ENCODE measurements around the gene EPHB1. TPM values are rescaled to one million over a fixed set of nuclear protein-coding genes. Genes with fewer than 3 reads are reported as not detected.

EPHB1 gene
- total and polyA plus RNA-seq, 2 of the 13 experiments (the other 11 are each of a cell fraction or from before 2014, with no cell fraction given) = 0.07 to 0.21 TPM

- TF ChIP-seq ZNF557 (CRISPR knock-in tag; IDR thresholded peaks at IDR 0.05) (0 out of 2 replicates have a peak, but pooled peaks have one; percentile 46), MED13 (CRISPR knock-in tag; IDR thresholded peaks at IDR 0.05) (no peak), WIZ (CRISPR knock-in tag; IDR thresholded peaks at IDR 0.05) (peak; percentile 95), KLF16 (CRISPR knock-in tag; IDR thresholded peaks at IDR 0.05) (0 out of 4 replicates have a peak, but pooled peaks of 1 of the 2 experiments have one; percentile 58), ELF3 (CRISPR knock-in tag; IDR thresholded peaks at IDR 0.05) (peak; percentile 55; the same call in 1 of the 2 replicates)
Measured at GRCh38 chr3:135106445-135106844, 311.4 kb downstream of the EPHB1 start (continued).

- Histone ChIP-seq H2AFZ (ENCODE audit: low read length) (no peak overlapping the region), H4K20me1 (ENCODE audit: insufficient read depth, low read length) (no peaks in the 10 kb centered on the region), H3K36me3 (replicated peaks in 1 of 2; ENCODE audit: control insufficient read depth in 1 of 2, insufficient read depth in 2 of 2, low read length in 2 of 2) (no peaks in the 10 kb centered on the region), H3K9ac (ENCODE audit: insufficient read depth, low read depth, low read length) (no peak overlapping the region), H3K4me1 (ENCODE audit: insufficient read depth, low read length) (no peaks in the 10 kb centered on the region), H3K79me2 (ENCODE audit: insufficient read depth, low read length) (no peaks in the 10 kb centered on the region), H3K9me3 (ENCODE audit: low read length) (no peaks in the 10 kb centered on the region), H3K4me2 (ENCODE audit: low read depth, low read length) (no peak overlapping the region), H3K27ac (ENCODE audit: extremely low read length, insufficient read depth, low read length) (no peak overlapping the region), H3K4me3 (replicated peaks in 1 of 3; ENCODE audit: insufficient read depth in 1 of 3, low read depth in 2 of 3, low read length in 3 of 3) (no peak overlapping the region), H3K27me3 (ENCODE audit: control insufficient read depth in 1 of 2, insufficient read depth in 2 of 2, low read length in 2 of 2) (no peaks in the 10 kb centered on the region)
- intact Hi-C loops (cut with micrococcal nuclease; ENCODE audit: unreplicated experiment) = no loop called here
- ATAC-seq = no peak
- BruUV-seq (replicated peaks) = no TSS peak
- no peak for DNase-seq (ENCODE audit: low spot score)
- no peak for FAIRE-seq
- in situ Hi-C loops (cut with HindIII; ENCODE audit: extremely low pct_ligation_motif_present, low pct_unique_long_range_greater_than_20kb) = no loop called here
- ChIA-PET POLR2A (no interaction called here), CTCF (ENCODE audit: low intra/inter-chr PET ratio, low total read pairs) (no interaction called here)
- WGBS (ENCODE audit: low lambda C conversion rate) = 8% methylated on average over 2 of the region's 2 CpGs
- TF ChIP-seq ZNF335 (CRISPR knock-in tag; IDR thresholded peaks at IDR 0.05) (0 out of 2 replicates have a peak, but pooled peaks have one; percentile 9), SIX4 (CRISPR knock-in tag; IDR thresholded peaks at IDR 0.05) (no peak)
Measured at GRCh38 chr3:135107043-135107442, 312.0 kb downstream of the EPHB1 start.

- intact Hi-C loops (cut with micrococcal nuclease; ENCODE audit: unreplicated experiment) (no loop called here), in situ Hi-C loops (cut with HindIII; ENCODE audit: extremely low pct_ligation_motif_present, low pct_unique_long_range_greater_than_20kb) (no loop called here)
- CTCF ChIA-PET (ENCODE audit: low intra/inter-chr PET ratio, low total read pairs) = no interaction called here
- POLR2A ChIA-PET = no interaction called here
- Histone ChIP-seq H3K9me3 (ENCODE audit: low read length) (no peaks in the 10 kb centered on the region), H3K9ac (ENCODE audit: insufficient read depth, low read depth, low read length) (no peak overlapping the region), H4K20me1 (ENCODE audit: insufficient read depth, low read length) (no peaks in the 10 kb centered on the region), H3K36me3 (replicated peaks in 1 of 2; ENCODE audit: control insufficient read depth in 1 of 2, insufficient read depth in 2 of 2, low read length in 2 of 2) (no peaks in the 10 kb centered on the region), H2AFZ (ENCODE audit: low read length) (no peak overlapping the region), H3K4me3 (replicated peaks in 1 of 3; ENCODE audit: insufficient read depth in 1 of 3, low read depth in 2 of 3, low read length in 3 of 3) (no peak overlapping the region), H3K79me2 (ENCODE audit: insufficient read depth, low read length) (no peaks in the 10 kb centered on the region), H3K27me3 (ENCODE audit: control insufficient read depth in 1 of 2, insufficient read depth in 2 of 2, low read length in 2 of 2) (no peaks in the 10 kb centered on the region), H3K4me1 (ENCODE audit: insufficient read depth, low read length) (no peaks in the 10 kb centered on the region), H3K27ac (ENCODE audit: extremely low read length, insufficient read depth, low read length) (no peak overlapping the region), H3K4me2 (ENCODE audit: low read depth, low read length) (no peak overlapping the region)
- ATAC-seq (no peak), DNase-seq (ENCODE audit: low spot score) (no peak), FAIRE-seq (no peak)
- no TSS peak for BruUV-seq (replicated peaks)
- WGBS (ENCODE audit: low lambda C conversion rate) = 0% methylated on average over 8 of the region's 8 CpGs
- TF ChIP-seq ZBED4 (CRISPR knock-in tag; IDR thresholded peaks at IDR 0.05; ENCODE audit: borderline replicate concordance) = no peak
Measured at GRCh38 chr3:135109681-135110080, 314.6 kb downstream of the EPHB1 start.
